Measurements from ENCODE around the gene CD2.

DNA sequence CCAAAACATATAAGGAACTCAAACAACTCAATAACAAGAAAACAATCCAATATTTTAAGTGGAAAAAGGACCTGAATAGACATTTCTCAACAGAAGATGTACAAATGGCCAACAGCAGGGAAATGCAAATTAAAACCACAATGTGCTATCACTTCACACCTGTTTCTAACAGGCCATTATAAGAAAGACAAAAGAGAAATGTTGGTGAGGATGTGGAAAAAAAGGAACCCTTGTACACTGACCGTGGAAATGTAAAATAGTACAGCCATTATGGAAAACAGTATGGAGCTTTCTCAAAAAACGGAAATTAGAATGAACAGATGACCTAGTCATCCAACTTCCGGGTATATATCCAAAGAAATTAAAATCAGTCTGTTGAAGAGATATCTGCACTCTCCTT, 37.8 kb upstream of the CD2 start:
- TF ChIP-seq, protein P1, sequence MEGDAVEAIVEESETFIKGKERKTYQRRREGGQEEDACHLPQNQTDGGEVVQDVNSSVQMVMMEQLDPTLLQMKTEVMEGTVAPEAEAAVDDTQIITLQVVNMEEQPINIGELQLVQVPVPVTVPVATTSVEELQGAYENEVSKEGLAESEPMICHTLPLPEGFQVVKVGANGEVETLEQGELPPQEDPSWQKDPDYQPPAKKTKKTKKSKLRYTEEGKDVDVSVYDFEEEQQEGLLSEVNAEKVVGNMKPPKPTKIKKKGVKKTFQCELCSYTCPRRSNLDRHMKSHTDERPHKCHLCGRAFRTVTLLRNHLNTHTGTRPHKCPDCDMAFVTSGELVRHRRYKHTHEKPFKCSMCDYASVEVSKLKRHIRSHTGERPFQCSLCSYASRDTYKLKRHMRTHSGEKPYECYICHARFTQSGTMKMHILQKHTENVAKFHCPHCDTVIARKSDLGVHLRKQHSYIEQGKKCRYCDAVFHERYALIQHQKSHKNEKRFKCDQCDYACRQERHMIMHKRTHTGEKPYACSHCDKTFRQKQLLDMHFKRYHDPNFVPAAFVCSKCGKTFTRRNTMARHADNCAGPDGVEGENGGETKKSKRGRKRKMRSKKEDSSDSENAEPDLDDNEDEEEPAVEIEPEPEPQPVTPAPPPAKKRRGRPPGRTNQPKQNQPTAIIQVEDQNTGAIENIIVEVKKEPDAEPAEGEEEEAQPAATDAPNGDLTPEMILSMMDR (IDR thresholded peaks at IDR 0.05), result no peak
- no peak for TF ChIP-seq POLR2A (IDR thresholded peaks at IDR 0.05)
